Mammary epithelial cell (primary cell): ENCODE results near the gene TMEM176A.

Experiments
- EZH2 ChIP-seq: IDR thresholded peaks from 2 replicates; pipeline ENCODE4 v1.6.1; 2012; ENCODE audit warnings: low read length, inconsistent platforms, borderline replicate concordance
- TF ChIP-seq, protein P1 (sequence below), 2 donors: IDR thresholded peaks in 1 of 2; conservative IDR thresholded peaks in 1 of 2; 2 replicates each; pipeline ENCODE4 v1.5.1; 2011 to 2012; ENCODE audit warnings: inconsistent platforms in 2 of 2, low read length in 2 of 2, mild to moderate bottlenecking in 2 of 2, control low read depth in 1 of 2, low read depth in 1 of 2; ENCODE audit not compliant: insufficient read depth in 1 of 2; ENCODE audit errors: extremely low read depth in 1 of 2

DNA sequence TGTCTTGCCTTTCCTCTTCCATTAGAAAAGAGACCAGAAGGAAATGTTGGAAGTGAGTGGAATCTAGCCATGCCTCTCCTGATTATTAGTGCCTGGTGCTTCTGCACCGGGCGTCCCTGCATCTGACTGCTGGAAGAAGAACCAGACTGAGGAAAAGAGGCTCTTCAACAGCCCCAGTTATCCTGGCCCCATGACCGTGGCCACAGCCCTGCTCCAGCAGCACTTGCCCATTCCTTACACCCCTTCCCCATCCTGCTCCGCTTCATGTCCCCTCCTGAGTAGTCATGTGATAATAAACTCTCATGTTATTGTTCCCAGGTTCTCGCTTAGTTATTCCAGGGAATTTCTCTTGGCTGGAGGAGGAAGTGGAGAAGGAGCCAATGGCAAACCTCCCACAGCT is 4.2 kb downstream of the TMEM176A start:
- TF ChIP-seq, protein P1, sequence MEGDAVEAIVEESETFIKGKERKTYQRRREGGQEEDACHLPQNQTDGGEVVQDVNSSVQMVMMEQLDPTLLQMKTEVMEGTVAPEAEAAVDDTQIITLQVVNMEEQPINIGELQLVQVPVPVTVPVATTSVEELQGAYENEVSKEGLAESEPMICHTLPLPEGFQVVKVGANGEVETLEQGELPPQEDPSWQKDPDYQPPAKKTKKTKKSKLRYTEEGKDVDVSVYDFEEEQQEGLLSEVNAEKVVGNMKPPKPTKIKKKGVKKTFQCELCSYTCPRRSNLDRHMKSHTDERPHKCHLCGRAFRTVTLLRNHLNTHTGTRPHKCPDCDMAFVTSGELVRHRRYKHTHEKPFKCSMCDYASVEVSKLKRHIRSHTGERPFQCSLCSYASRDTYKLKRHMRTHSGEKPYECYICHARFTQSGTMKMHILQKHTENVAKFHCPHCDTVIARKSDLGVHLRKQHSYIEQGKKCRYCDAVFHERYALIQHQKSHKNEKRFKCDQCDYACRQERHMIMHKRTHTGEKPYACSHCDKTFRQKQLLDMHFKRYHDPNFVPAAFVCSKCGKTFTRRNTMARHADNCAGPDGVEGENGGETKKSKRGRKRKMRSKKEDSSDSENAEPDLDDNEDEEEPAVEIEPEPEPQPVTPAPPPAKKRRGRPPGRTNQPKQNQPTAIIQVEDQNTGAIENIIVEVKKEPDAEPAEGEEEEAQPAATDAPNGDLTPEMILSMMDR (conservative IDR thresholded peaks at IDR 0.05 in 1 of 2, IDR thresholded peaks at IDR 0.05 in 1 of 2; ENCODE audit: extremely low read depth in 1 of 2, insufficient read depth in 1 of 2, low read depth in 1 of 2, low read length in 2 of 2): no peak
- no peak for TF ChIP-seq EZH2
